ENCODE results near the gene LDLR.
A peak's percentile ranks its signal among the peaks of the same experiment; 100 is the strongest.

Gene LDLR

DNA sequence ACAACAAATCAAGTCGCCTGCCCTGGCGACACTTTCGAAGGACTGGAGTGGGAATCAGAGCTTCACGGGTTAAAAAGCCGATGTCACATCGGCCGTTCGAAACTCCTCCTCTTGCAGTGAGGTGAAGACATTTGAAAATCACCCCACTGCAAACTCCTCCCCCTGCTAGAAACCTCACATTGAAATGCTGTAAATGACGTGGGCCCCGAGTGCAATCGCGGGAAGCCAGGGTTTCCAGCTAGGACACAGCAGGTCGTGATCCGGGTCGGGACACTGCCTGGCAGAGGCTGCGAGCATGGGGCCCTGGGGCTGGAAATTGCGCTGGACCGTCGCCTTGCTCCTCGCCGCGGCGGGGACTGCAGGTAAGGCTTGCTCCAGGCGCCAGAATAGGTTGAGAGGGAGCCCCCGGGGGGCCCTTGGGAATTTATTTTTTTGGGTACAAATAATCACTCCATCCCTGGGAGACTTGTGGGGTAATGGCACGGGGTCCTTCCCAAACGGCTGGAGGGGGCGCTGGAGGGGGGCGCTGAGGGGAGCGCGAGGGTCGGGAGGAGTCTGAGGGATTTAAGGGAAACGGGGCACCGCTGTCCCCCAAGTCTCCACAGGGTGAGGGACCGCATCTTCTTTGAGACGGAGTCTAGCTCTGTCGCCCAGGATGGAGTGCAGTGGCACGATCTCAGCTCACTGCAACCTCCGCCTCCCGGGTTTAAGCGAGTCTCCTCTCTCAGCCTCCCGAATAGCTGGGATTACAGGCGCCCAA lies at the start of gene LDLR:
Gene LDLR, plus strand, starts transcription at position 210 of the 760 bp plus-strand sequence. Its CDS starts 86 bp downstream, at position 296.
- Histone ChIP-seq H3K9me3 (no peaks in the 10 kb centered on the region), H3K9ac (peak within 1 kb of the TSS; percentile 95), H3K27me3 (no peaks in the 10 kb centered on the region), H3K27ac (peak within 1 kb of the TSS; percentile 95), H3K4me3 (peak within 1 kb of the TSS; percentile 87), H3K4me2 (peak within 1 kb of the TSS; percentile 84), H3K36me3 (peaks cover 27% of the 10 kb centered on the region), H3K4me1 (peaks cover 82% of the 10 kb centered on the region), H4K20me1 (peaks cover 40% of the 10 kb centered on the region)
- no peak for TF ChIP-seq Cebpa-rat (IDR thresholded peaks at IDR 0.05)

GRCh38 chr19:11041194-11041593 lies 48.1 kb upstream of the LDLR start:
- H4K20me1 ChIP-seq = peaks cover 67% of the 10 kb centered on the region

GRCh38 chr19:11041966-11042627 lies 47.2 kb upstream of the LDLR start:
- H3K27ac ChIP-seq = no peak overlapping the region
- H3K9ac ChIP-seq = no peak overlapping the region
- peaks cover 67% of the 10 kb centered on the region for H4K20me1 ChIP-seq
- no peaks in the 10 kb centered on the region for H3K27me3 ChIP-seq
- no peaks in the 10 kb centered on the region; the same call in 1 of the 2 replicates for H3K9me3 ChIP-seq
- H3K4me2 ChIP-seq = no peak overlapping the region
- no peak overlapping the region for H3K4me3 ChIP-seq
- peaks cover 85% of the 10 kb centered on the region for H3K36me3 ChIP-seq
- TF ChIP-seq Cebpa-rat (IDR thresholded peaks at IDR 0.05) = no peak
- H3K4me1 ChIP-seq = peaks cover 40% of the 10 kb centered on the region

More at GRCh38 chr19:11041194-11041593, 48.1 kb upstream of the LDLR start:
- no peak for TF ChIP-seq Cebpa-rat (IDR thresholded peaks at IDR 0.05)
- Histone ChIP-seq H3K9ac (no peak overlapping the region), H3K9me3 (no peaks in the 10 kb centered on the region; the same call in 1 of the 2 replicates), H3K27me3 (no peaks in the 10 kb centered on the region), H3K4me1 (peaks cover 40% of the 10 kb centered on the region), H3K4me2 (no peak overlapping the region), H3K36me3 (peaks cover 91% of the 10 kb centered on the region), H3K4me3 (no peak overlapping the region), H3K27ac (no peak overlapping the region)

GRCh38 chr19:11044431-11044830 lies 44.8 kb upstream of the LDLR start:
- no peak overlapping the region for H3K4me3 ChIP-seq
- TF ChIP-seq Cebpa-rat (IDR thresholded peaks at IDR 0.05) = no peak
- no peaks in the 10 kb centered on the region for H3K27me3 ChIP-seq
- H3K9ac ChIP-seq = no peak overlapping the region
- H4K20me1 ChIP-seq = peaks cover 68% of the 10 kb centered on the region
- no peaks in the 10 kb centered on the region; the same call in 1 of the 2 replicates for H3K9me3 ChIP-seq
- peaks cover 53% of the 10 kb centered on the region for H3K4me1 ChIP-seq
- no peak overlapping the region for H3K27ac ChIP-seq
- H3K4me2 ChIP-seq = no peak overlapping the region
- H3K36me3 ChIP-seq = peaks cover 85% of the 10 kb centered on the region

DNA sequence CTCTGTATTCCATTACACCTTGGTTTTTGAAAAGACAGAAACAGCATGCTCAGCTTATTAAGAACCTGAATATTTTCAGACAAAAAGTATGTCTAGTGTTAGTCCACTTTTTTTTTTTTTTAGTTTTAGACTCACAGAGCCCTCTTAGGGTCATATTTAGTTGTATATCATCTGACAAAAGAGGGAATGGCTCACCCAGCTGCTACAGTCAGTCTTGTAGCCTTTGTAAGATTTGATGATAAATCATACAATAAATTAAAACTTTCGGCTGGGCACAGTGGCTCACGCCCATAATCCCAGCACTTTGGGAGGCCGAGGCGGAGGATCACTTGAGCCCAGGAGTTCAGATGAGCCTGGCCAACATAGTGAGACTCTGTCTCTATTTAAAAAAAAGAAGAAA lies 43.7 kb upstream of the LDLR start:
- TF ChIP-seq Cebpa-rat (IDR thresholded peaks at IDR 0.05) = no peak
- Histone ChIP-seq H4K20me1 (peaks cover 76% of the 10 kb centered on the region), H3K4me3 (no peak overlapping the region), H3K9ac (peak overlapping the region; percentile 29; the same call in 1 of the 2 replicates), H3K4me2 (peak overlapping the region; percentile 86), H3K27me3 (no peaks in the 10 kb centered on the region), H3K9me3 (no peaks in the 10 kb centered on the region; the same call in 1 of the 2 replicates), H3K36me3 (peaks cover 85% of the 10 kb centered on the region), H3K27ac (peak overlapping the region; percentile 59; the same call in 1 of the 2 replicates), H3K4me1 (peaks cover 64% of the 10 kb centered on the region)

GRCh38 chr19:11046605-11047354 lies 42.5 kb upstream of the LDLR start:
- no peak for TF ChIP-seq Cebpa-rat (IDR thresholded peaks at IDR 0.05)
- Histone ChIP-seq H3K36me3 (peaks cover 83% of the 10 kb centered on the region), H3K4me1 (peaks cover 76% of the 10 kb centered on the region), H3K9me3 (no peaks in the 10 kb centered on the region; the same call in 1 of the 2 replicates), H3K9ac (peak overlapping the region; percentile 48; the same call in 1 of the 2 replicates), H3K27me3 (no peaks in the 10 kb centered on the region), H3K27ac (peak overlapping the region; percentile 59; the same call in 1 of the 2 replicates), H4K20me1 (peaks cover 77% of the 10 kb centered on the region), H3K4me3 (0 out of 2 replicates have a peak overlapping the region, but pooled peaks have one; percentile 7), H3K4me2 (peak overlapping the region; percentile 86)

GRCh38 chr19:11047866-11048265 lies 41.4 kb upstream of the LDLR start:
- H3K9ac ChIP-seq = no peak overlapping the region
- H3K36me3 ChIP-seq = peaks cover 82% of the 10 kb centered on the region
- H3K27ac ChIP-seq = no peak overlapping the region
- no peaks in the 10 kb centered on the region; the same call in 1 of the 2 replicates for H3K9me3 ChIP-seq
- no peak for TF ChIP-seq Cebpa-rat (IDR thresholded peaks at IDR 0.05)
- peak overlapping the region; percentile 86 for H3K4me2 ChIP-seq
- no peak overlapping the region for H3K4me3 ChIP-seq
- peaks cover 87% of the 10 kb centered on the region for H3K4me1 ChIP-seq
- H4K20me1 ChIP-seq = peaks cover 80% of the 10 kb centered on the region
- H3K27me3 ChIP-seq = no peaks in the 10 kb centered on the region

DNA sequence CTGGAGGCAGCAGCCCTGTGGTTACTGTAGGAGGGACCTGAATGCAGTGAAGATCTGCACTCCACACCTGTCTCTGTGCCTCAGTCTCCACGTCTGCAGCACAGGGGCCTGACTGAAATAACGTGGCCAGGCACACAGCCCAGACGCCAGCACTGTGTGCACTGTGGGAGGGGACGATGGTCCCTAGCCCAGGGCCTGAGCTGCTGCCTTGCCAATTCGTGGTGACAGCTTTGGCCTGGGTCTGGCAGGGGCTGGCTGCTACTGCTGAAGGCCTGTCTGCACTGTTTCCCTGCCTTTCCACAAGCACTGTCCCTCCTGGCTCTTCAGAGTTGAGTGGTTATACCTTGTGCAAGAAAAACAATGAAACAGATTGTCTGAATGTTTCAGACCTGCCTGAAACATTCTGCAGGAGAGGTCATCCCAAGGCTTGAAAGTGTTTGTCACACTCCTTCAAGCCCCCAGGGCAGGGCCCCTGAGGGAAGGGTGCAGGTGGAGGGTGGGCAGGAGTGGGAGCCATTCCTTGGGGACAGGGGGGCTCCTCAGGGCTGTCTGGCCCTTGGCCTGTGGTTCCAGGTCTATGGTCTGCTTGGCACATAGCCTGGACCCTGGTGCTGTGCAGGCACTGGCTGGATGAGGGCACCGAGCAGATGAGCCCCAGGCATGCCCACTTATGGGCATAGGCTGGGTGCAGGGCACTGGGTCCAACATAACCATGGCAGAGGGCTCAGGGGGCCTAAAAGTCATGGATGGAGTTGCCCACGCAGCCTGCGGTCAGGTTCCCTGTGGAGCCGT lies 38.7 kb upstream of the LDLR start:
- H4K20me1 ChIP-seq = peaks cover 93% of the 10 kb centered on the region
- no peak for TF ChIP-seq Cebpa-rat (IDR thresholded peaks at IDR 0.05)
- H3K4me3 ChIP-seq = no peak overlapping the region
- H3K9ac ChIP-seq = peak overlapping the region; percentile 11
- H3K4me1 ChIP-seq = peaks cover 87% of the 10 kb centered on the region
- H3K9me3 ChIP-seq = no peaks in the 10 kb centered on the region
- no peaks in the 10 kb centered on the region for H3K27me3 ChIP-seq
- peak overlapping the region; percentile 86 for H3K4me2 ChIP-seq
- H3K27ac ChIP-seq = peak overlapping the region; percentile 72
- H3K36me3 ChIP-seq = peaks cover 84% of the 10 kb centered on the region

DNA sequence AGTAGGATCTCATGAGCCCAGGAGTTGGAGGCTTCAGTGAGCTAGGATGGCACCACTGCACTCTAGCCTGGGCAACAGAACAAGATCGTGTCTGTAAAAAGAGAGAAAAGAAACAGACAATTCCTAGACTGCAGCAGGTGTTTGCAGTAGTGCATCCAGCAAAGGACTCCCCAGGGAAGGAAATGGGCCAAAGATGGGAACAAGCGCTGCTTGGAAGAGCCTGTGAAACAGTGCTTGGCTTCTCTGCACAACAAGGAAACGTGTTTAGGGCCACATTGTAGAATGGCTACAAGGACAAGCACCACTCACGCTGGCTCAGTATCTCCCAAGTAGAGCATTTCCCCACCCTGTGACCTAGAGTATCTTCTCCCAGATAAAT lies 35.5 kb upstream of the LDLR start:
- H3K4me2 ChIP-seq = no peak overlapping the region; the same call in 1 of the 2 replicates
- no peak overlapping the region for H3K4me3 ChIP-seq
- H3K9ac ChIP-seq = no peak overlapping the region
- 0 out of 2 replicates have a peak overlapping the region, but pooled peaks have one; percentile 2 for H3K27ac ChIP-seq
- H4K20me1 ChIP-seq = peaks cover 65% of the 10 kb centered on the region
- no peak for TF ChIP-seq Cebpa-rat (IDR thresholded peaks at IDR 0.05)
- H3K27me3 ChIP-seq = no peaks in the 10 kb centered on the region
- H3K36me3 ChIP-seq = peaks cover 94% of the 10 kb centered on the region
- peaks cover 68% of the 10 kb centered on the region for H3K4me1 ChIP-seq
- no peaks in the 10 kb centered on the region for H3K9me3 ChIP-seq

All from BLaER1 (cell line).